GM18517 (cell line): ENCODE results near the gene PGPEP1.
"Not testable (repeated sequence)": the region's sequence is repeated elsewhere in the genome, so short reads cannot be mapped to it uniquely, and the experiment has no call there.

Experiments
- ATAC-seq: cut with Tn5 transposase; IDR thresholded peaks from one replicate; pipeline ENCODE4 v1.9.1; 2021; ENCODE audit warnings: mild to moderate bottlenecking, moderate library complexity; ENCODE audit not compliant: unreplicated experiment

Gene PGPEP1

GRCh38 chr19:18308051-18308947, 32.1 kb upstream of the PGPEP1 start:
- ATAC-seq: no peak

- ATAC-seq: no peak
These were observed 31.5 kb upstream of the PGPEP1 start for GRCh38 chr19:18308948-18309325.

- no peak for ATAC-seq
These were observed 30.8 kb upstream of the PGPEP1 start for GRCh38 chr19:18309525-18310064.

GRCh38 chr19:18310118-18310909, 30.1 kb upstream of the PGPEP1 start:
- no peak for ATAC-seq

- ATAC-seq: no peak
These were observed 29.4 kb upstream of the PGPEP1 start for GRCh38 chr19:18310966-18311365.

- no peak for ATAC-seq
These were observed 28.8 kb upstream of the PGPEP1 start for GRCh38 chr19:18311502-18312091.

GRCh38 chr19:18312092-18312534, 28.3 kb upstream of the PGPEP1 start:
- ATAC-seq: no peak

GRCh38 chr19:18313398-18313797, 27.0 kb upstream of the PGPEP1 start:
- ATAC-seq: no peak

GRCh38 chr19:18317961-18318800, 22.2 kb upstream of the PGPEP1 start:
- ATAC-seq: no peak

GRCh38 chr19:18319591-18320135, 20.7 kb upstream of the PGPEP1 start:
- no peak for ATAC-seq

GRCh38 chr19:18320865-18321733, 19.3 kb upstream of the PGPEP1 start:
- no peak for ATAC-seq

GRCh38 chr19:18321734-18322102, 18.7 kb upstream of the PGPEP1 start:
- ATAC-seq: no peak

- ATAC-seq: no peak
These were observed 18.1 kb upstream of the PGPEP1 start for GRCh38 chr19:18322318-18322758.

GRCh38 chr19:18322759-18323460, 17.5 kb upstream of the PGPEP1 start, which contains the start of gene LSM4:
Gene LSM4 (minus strand): TSS chr19:18323076. CDS start chr19:18323020, 56 bp downstream.
- ATAC-seq: peak; percentile 86

- ATAC-seq: not testable (repeated sequence)
These were observed 16.0 kb upstream of the PGPEP1 start for GRCh38 chr19:18324373-18324731.

GRCh38 chr19:18326772-18327171, 13.6 kb upstream of the PGPEP1 start:
- ATAC-seq: no peak

- peak; percentile 85 for ATAC-seq
These were observed 11.9 kb upstream of the PGPEP1 start for GRCh38 chr19:18328340-18329034.

GRCh38 chr19:18329035-18329376, 11.4 kb upstream of the PGPEP1 start:
- ATAC-seq: no peak
